Aortic smooth muscle cell (primary cell): ENCODE data around the gene CABP1. TPM values are rescaled to one million over a fixed set of nuclear protein-coding genes. Genes with fewer than 3 reads are reported as not detected.

Experiments
- total RNA-seq: library from RNA; depleted of rRNA; stranded (reverse); fragments of >200 nt; gene quantifications from 2 replicates; pipeline ENCODE4 v1.2.3, GENCODE V29; 2014

The CABP1 gene
- 0.06 and 0.26 TPM in 2 replicates for total RNA-seq

GRCh38 chr12:120639771-120640721 is at the start of gene CABP1:
Gene CABP1, plus strand, starts transcription at chr12:120640626. Its CDS starts 60 bp downstream, at chr12:120640686.

GRCh38 chr12:120686690-120687577 is 46.5 kb downstream of the CABP1 start, which contains the start of gene MLEC:
Gene MLEC, plus strand, starts transcription at chr12:120687149. Its CDS starts 148 bp downstream, at chr12:120687297.

GRCh38 chr12:120710031-120710804 is 69.8 kb downstream of the CABP1 start, which contains the start of gene UNC119B:
Gene UNC119B, plus strand, starts transcription at chr12:120710458. Its CDS starts 17 bp downstream, at chr12:120710475.

Other genes starting within 250 kb of the CABP1 start
- 480 and 586 TPM in 2 replicates for gene COX6A1, start 202.5 kb upstream of the CABP1 start, total RNA-seq
- 17.6 and 19.0 TPM in 2 replicates for gene TRIAP1, start 194.2 kb upstream of the CABP1 start, total RNA-seq
- gene GATC, start 194.2 kb upstream of the CABP1 start, total RNA-seq = 18.6 and 19.8 TPM in 2 replicates
- 151 and 223 TPM in 2 replicates for gene SRSF9, start 170.9 kb upstream of the CABP1 start, total RNA-seq
- gene DYNLL1, start 144.5 kb upstream of the CABP1 start, total RNA-seq = 377 and 386 TPM in 2 replicates
- 27.9 and 33.1 TPM in 2 replicates for gene COQ5, start 111.5 kb upstream of the CABP1 start, total RNA-seq
- 132 and 182 TPM in 2 replicates for gene RNF10, start 106.3 kb upstream of the CABP1 start, total RNA-seq
- 34.0 and 54.2 TPM in 2 replicates for gene POP5, start 59.2 kb upstream of the CABP1 start, total RNA-seq
- 87.0 and 105 TPM in 2 replicates for gene MLEC, start 46.5 kb downstream of the CABP1 start, total RNA-seq
- gene UNC119B, start 69.8 kb downstream of the CABP1 start, total RNA-seq = 17.5 and 18.8 TPM in 2 replicates
- 9.4 and 10.0 TPM in 2 replicates for gene ACADS, start 85.2 kb downstream of the CABP1 start, total RNA-seq